ENCODE data around the gene DIS3L2.
A peak's percentile ranks its signal among the peaks of the same experiment; 100 is the strongest.
"Not testable (repeated sequence)": the region's sequence is repeated elsewhere in the genome, so short reads cannot be mapped to it uniquely, and the experiment has no call there.

Gene DIS3L2

DNA sequence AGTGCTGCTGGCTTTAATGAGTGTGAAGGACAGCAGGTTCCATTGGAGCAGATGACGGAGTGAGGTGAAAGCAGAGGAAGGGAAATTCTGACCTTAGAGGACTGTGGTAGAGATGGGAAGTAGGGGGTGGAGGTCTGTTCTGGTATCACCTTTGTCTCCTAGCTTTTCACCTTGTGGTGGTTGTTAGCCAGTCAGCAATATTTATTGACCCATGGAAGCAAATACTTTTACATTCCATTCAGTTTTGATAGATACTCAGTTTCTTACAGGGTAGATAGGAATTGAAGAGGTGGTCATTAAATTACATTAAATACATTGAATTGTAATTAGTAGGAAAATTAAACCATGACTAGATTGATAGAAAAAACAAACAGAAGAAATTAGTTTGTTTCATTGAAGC, 180.1 kb downstream of the DIS3L2 start:
- Mint-ChIP-seq H3K27ac (no peak overlapping the region), H3K27me3 (no peaks in the 10 kb centered on the region), H3K9me3 (ENCODE audit: low read depth) (no peaks in the 10 kb centered on the region), H3K4me1 (ENCODE audit: low read depth) (peaks cover 52% of the 10 kb centered on the region), H3K36me3 (peaks cover 16% of the 10 kb centered on the region), H3K4me3 (no peak overlapping the region)

GRCh38 chr2:232142049-232142448, 180.5 kb downstream of the DIS3L2 start:
- Mint-ChIP-seq H3K27ac (no peak overlapping the region), H3K27me3 (no peaks in the 10 kb centered on the region), H3K36me3 (peaks cover 16% of the 10 kb centered on the region), H3K4me3 (no peak overlapping the region), H3K4me1 (ENCODE audit: low read depth) (peaks cover 48% of the 10 kb centered on the region), H3K9me3 (ENCODE audit: low read depth) (no peaks in the 10 kb centered on the region)

GRCh38 chr2:232142502-232142901, 181.0 kb downstream of the DIS3L2 start:
- Mint-ChIP-seq H3K27me3 (no peaks in the 10 kb centered on the region), H3K36me3 (peaks cover 19% of the 10 kb centered on the region), H3K27ac (no peak overlapping the region), H3K4me1 (ENCODE audit: low read depth) (peaks cover 43% of the 10 kb centered on the region), H3K4me3 (no peak overlapping the region), H3K9me3 (ENCODE audit: low read depth) (no peaks in the 10 kb centered on the region)

- Mint-ChIP-seq H3K4me3 (no peak overlapping the region), H3K36me3 (peaks cover 16% of the 10 kb centered on the region), H3K4me1 (ENCODE audit: low read depth) (peaks cover 9% of the 10 kb centered on the region), H3K27ac (no peak overlapping the region), H3K27me3 (no peaks in the 10 kb centered on the region), H3K9me3 (ENCODE audit: low read depth) (no peaks in the 10 kb centered on the region)
Observed at GRCh38 chr2:232146294-232146693, 184.8 kb downstream of the DIS3L2 start.

DNA sequence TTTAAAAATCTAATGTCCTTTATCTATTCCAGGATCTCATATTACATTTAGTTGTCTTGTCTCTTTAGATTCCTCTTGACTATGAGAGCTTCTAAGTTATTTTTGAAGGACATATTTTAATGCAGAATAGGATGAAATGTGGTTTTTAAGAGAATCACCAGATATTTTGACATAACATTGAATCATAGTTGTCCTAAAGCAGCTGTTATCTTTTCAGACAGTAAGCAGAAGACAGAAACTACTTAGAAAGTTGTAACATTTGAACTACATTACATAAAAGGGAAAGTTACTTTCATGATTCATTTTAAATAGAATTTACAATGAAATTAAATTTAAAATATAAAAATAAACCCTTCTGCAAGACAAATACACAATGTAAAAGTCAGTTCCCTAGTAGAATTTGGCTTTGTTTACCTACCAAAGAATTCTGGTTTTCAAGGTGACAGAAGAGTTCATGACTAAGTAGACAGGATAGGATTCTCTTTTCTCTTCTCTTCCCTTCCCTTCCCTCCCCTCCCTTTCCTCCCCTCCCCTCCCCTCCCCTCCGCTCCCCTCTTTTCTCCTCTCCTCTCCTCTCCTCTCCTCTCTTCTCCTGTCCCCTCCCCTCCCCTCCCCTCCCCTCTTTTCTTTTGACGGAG, 186.0 kb downstream of the DIS3L2 start:
- Mint-ChIP-seq H3K4me1 (ENCODE audit: low read depth) (no peaks in the 10 kb centered on the region), H3K4me3 (no peak overlapping the region), H3K36me3 (peaks cover 16% of the 10 kb centered on the region), H3K27me3 (no peaks in the 10 kb centered on the region), H3K27ac (no peak overlapping the region), H3K9me3 (ENCODE audit: low read depth) (no peaks in the 10 kb centered on the region)

- Mint-ChIP-seq H3K4me1 (ENCODE audit: low read depth) (no peaks in the 10 kb centered on the region), H3K4me3 (no peak overlapping the region), H3K27me3 (no peaks in the 10 kb centered on the region), H3K36me3 (peaks cover 21% of the 10 kb centered on the region), H3K27ac (peak overlapping the region; percentile 22), H3K9me3 (ENCODE audit: low read depth) (no peaks in the 10 kb centered on the region)
Observed at GRCh38 chr2:232162187-232162586, 200.7 kb downstream of the DIS3L2 start.

GRCh38 chr2:232170396-232170795, 208.9 kb downstream of the DIS3L2 start:
- peaks cover 14% of the 10 kb centered on the region for H3K36me3 Mint-ChIP-seq
- no peak overlapping the region for H3K27ac Mint-ChIP-seq
- peaks cover 5% of the 10 kb centered on the region for H3K9me3 Mint-ChIP-seq (ENCODE audit: low read depth)

DNA sequence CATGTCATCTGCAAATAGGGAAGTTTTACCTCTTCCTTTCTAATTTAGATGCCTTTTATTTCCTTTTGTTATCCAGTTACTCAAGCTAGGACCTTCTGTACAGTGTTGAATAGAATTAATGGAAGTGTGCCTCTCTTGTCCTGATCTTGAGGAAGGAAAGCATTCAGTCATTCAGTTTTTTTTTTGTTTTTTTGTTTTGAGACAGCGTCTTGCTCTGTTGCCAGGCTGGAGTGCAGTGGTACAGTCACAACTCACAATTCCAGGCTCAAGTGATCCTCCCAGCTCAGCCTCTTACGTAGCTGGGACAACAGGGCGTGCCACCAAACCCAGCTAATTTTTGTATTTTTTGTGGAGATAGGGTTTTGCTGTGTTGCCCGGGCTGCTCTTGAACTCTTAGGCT, 213.1 kb downstream of the DIS3L2 start:
- peaks cover 19% of the 10 kb centered on the region for H3K36me3 Mint-ChIP-seq
- no peak overlapping the region for H3K4me3 Mint-ChIP-seq
- peaks cover 5% of the 10 kb centered on the region for H3K9me3 Mint-ChIP-seq (ENCODE audit: low read depth)
- H3K4me1 Mint-ChIP-seq (ENCODE audit: low read depth): no peaks in the 10 kb centered on the region
- no peak overlapping the region for H3K27ac Mint-ChIP-seq
- no peaks in the 10 kb centered on the region for H3K27me3 Mint-ChIP-seq

More at GRCh38 chr2:232170396-232170795, 208.9 kb downstream of the DIS3L2 start:
- H3K4me1 Mint-ChIP-seq (ENCODE audit: low read depth): no peaks in the 10 kb centered on the region
- no peak overlapping the region for H3K4me3 Mint-ChIP-seq
- H3K27me3 Mint-ChIP-seq: no peaks in the 10 kb centered on the region

DNA sequence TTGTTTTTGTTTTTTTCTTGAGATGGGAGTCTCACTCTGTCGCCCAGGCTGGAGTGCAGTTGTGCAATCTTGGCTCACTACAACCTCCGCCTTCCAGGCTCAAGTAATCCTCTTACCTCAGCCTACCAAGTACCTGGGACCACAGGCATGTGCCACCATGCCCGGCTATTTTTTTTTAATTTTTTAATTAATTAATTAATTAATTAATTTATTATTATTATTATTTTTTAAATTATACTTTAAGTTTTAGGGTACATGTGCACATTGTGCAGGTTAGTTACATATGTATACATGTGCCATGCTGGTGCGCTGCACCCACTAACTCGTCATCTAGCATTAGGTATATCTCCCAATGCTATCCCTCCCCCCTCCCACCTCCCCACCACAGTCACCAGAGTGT, 215.1 kb downstream of the DIS3L2 start:
- H3K9me3 Mint-ChIP-seq (ENCODE audit: low read depth); H3K4me3 Mint-ChIP-seq; H3K27ac Mint-ChIP-seq; H3K4me1 Mint-ChIP-seq (ENCODE audit: low read depth); H3K27me3 Mint-ChIP-seq: not testable (repeated sequence)
- H3K36me3 Mint-ChIP-seq: peaks cover 19% of the 10 kb centered on the region

DNA sequence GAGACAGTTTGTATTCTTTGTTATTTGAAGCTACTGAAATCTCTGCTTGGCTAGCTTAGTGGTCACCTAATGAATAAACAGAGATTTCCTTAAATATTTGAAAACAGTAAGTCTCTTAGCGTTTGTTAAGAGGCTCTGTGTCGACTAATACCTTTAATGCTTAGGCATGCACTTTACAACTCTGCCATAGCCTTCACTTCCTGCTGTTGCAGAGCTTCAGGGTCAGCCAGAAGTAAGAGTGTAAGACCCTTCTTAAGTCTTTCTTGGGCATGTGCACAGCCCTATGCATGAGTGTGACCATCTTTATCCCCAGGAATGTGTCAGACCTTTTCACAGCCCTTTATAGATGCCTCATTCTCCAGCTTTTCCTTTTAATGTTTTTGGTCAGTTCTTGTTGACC, 221.8 kb downstream of the DIS3L2 start:
- Mint-ChIP-seq H3K9me3 (ENCODE audit: low read depth) (no peaks in the 10 kb centered on the region), H3K27ac (no peak overlapping the region), H3K36me3 (peaks cover 20% of the 10 kb centered on the region), H3K4me3 (no peak overlapping the region), H3K4me1 (ENCODE audit: low read depth) (no peaks in the 10 kb centered on the region), H3K27me3 (no peaks in the 10 kb centered on the region)

DNA sequence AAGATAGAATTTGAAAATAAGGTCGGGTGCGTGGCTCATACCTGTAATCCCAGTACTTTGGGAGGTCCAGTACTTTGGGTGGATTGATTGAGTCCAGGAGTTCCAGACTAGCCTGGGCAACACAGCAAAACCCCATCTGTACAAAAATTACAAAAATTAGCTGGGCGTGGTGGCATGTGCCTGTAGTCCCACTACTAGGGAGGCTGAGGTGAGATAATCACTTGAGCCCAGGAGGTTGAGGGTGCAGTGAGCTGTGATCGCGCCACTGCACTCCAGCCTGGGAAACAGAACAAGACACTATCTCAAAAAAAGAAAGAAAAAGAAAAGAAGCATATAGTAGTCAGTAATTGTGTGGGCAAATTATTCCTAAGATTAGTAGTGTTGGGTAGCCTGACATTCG, 222.8 kb downstream of the DIS3L2 start:
- no peaks in the 10 kb centered on the region for H3K9me3 Mint-ChIP-seq (ENCODE audit: low read depth)
- H3K27me3 Mint-ChIP-seq: no peaks in the 10 kb centered on the region
- H3K4me1 Mint-ChIP-seq (ENCODE audit: low read depth): no peaks in the 10 kb centered on the region
- peaks cover 23% of the 10 kb centered on the region for H3K36me3 Mint-ChIP-seq
- H3K27ac Mint-ChIP-seq: no peak overlapping the region
- no peak overlapping the region for H3K4me3 Mint-ChIP-seq

DNA sequence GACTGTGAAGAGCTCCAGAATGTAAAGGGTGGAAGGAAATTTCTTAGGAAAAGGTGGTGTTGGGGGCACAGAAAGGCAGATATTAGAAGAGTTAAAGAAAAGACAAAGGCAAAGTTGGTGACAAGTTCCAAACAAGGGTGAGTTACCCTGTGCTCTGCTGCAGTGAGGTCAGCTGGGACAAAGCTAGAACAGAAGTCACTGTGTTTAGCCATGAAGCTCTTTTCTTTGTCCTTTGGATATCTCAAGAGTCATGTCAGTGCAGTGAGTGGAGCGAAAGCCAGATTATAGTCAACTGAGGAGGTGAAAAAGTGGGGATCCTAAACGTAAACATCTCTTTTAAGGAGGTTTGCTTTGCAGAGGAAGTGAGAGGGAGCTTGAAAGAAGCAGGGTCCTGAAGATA, 229.3 kb downstream of the DIS3L2 start:
- Mint-ChIP-seq H3K27ac (no peak overlapping the region), H3K4me3 (no peak overlapping the region), H3K4me1 (ENCODE audit: low read depth) (no peaks in the 10 kb centered on the region), H3K36me3 (peaks cover 34% of the 10 kb centered on the region), H3K27me3 (no peaks in the 10 kb centered on the region), H3K9me3 (ENCODE audit: low read depth) (peaks cover 6% of the 10 kb centered on the region)

DNA sequence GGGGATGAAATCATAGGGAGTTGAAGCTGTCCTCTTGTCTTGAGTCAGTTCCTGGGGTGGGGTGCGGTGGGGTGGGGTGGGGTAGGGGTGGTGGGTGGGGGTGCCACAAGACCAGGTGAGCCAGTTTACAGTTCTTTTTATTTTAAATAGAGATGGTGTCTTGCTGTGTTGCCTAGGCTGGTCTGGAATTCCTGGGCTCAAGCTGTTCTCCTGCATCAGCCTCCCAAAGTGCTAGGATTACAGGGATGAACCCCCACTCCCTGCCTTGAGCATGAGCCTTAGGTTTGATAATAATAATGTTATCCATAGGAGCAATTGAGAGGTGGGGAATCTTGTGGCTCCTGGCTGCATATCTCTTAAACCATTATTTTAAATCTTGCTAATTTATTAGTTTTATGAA, 234.0 kb downstream of the DIS3L2 start:
- H3K4me1 Mint-ChIP-seq (ENCODE audit: low read depth): no peaks in the 10 kb centered on the region

DNA sequence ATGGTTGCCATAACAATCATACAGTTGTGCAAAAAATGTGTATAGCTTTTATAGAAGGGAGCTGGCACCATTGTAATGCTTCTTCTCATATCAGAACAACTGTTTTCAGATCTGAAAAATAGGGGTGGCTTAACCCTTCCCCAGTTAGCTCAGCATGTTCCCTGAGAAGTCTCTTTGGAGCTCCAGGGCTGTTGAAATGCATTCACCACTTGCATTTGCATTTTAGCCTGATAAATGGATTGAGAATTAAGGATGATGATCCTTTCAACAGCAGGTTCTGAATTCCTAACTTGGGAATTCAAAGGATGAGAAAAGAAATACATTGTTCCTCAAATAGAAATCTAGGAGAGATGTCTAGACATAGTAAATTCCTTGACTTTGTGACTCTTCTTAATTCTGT, 235.3 kb downstream of the DIS3L2 start:
- Mint-ChIP-seq H3K9me3 (ENCODE audit: low read depth) (peaks cover 6% of the 10 kb centered on the region), H3K36me3 (peaks cover 38% of the 10 kb centered on the region), H3K27ac (no peak overlapping the region), H3K27me3 (no peaks in the 10 kb centered on the region), H3K4me1 (ENCODE audit: low read depth) (no peaks in the 10 kb centered on the region), H3K4me3 (no peak overlapping the region)

More for the DNA sequence above, 234.0 kb downstream of the DIS3L2 start:
- no peak overlapping the region for H3K4me3 Mint-ChIP-seq
- H3K9me3 Mint-ChIP-seq (ENCODE audit: low read depth): peaks cover 6% of the 10 kb centered on the region
- no peak overlapping the region for H3K27ac Mint-ChIP-seq
- peaks cover 38% of the 10 kb centered on the region for H3K36me3 Mint-ChIP-seq
- H3K27me3 Mint-ChIP-seq: no peaks in the 10 kb centered on the region

DNA sequence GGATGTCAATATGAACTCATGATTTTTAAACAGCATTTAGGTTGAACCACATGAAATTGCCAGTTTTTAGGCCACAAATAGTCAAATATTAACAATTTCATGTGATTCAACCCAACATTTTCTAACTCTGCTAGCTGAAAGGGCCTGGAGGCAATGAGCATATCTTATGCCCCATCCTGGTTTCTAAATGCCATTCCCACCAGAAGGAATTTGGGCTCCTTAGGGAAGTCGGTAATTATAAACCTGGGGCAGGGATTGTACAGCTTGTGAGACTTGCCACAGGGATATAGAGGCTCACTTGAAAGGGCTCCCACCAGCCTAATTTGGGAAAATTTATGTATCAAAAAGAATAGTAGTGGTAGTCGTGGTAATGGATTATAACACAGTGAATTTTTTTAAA, 238.7 kb downstream of the DIS3L2 start:
- no peaks in the 10 kb centered on the region for H3K9me3 Mint-ChIP-seq (ENCODE audit: low read depth)

DNA sequence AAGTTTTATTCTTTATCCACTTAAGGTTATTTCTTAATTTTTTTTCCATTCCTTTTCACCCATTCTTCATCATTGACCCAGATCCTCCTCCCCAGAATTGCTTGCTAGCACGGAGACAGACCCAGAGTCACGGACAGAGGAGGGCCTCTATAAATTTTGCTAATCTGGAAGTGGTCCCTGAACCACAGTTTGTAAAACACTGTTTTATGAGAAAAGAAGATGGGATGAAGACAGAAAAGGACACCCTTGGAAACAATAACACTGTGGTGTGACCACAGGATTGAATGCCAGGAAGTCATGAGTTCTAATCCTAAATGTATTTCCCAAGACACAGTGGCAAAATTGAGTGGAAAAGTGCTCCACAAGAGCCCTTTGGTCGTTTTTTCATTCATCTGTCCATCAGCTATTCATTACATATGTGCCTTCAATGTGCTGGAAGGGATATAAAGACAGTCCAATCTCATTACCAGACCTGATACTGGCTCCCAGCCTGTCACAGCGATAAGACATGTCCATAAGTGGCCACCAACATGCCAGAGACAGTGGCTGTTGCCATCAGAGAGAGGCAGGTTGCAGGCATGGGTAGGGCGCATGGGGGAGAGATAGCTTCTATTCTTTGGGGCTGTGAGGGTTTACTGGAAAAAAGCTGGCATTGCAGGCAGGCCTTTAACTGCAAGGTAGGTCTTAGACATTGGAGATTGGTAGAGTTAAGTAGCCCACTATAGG, 241.8 kb downstream of the DIS3L2 start:
- H3K27me3 Mint-ChIP-seq: no peaks in the 10 kb centered on the region
- H3K4me1 Mint-ChIP-seq (ENCODE audit: low read depth): no peaks in the 10 kb centered on the region
- H3K9me3 Mint-ChIP-seq (ENCODE audit: low read depth): no peaks in the 10 kb centered on the region
- no peak overlapping the region for H3K27ac Mint-ChIP-seq
- H3K4me3 Mint-ChIP-seq: no peak overlapping the region
- peaks cover 22% of the 10 kb centered on the region for H3K36me3 Mint-ChIP-seq

More for the DNA sequence above, 238.7 kb downstream of the DIS3L2 start:
- no peaks in the 10 kb centered on the region for H3K27me3 Mint-ChIP-seq
- H3K36me3 Mint-ChIP-seq: peaks cover 21% of the 10 kb centered on the region
- H3K4me1 Mint-ChIP-seq (ENCODE audit: low read depth): no peaks in the 10 kb centered on the region
- H3K4me3 Mint-ChIP-seq: no peak overlapping the region
- no peak overlapping the region for H3K27ac Mint-ChIP-seq
